Omental fat pad (tissue), 4 donors: ENCODE measurements around the gene GPR75. TPM values are rescaled to one million over a fixed set of nuclear protein-coding genes. Genes with fewer than 3 reads are reported as not detected.

ENCODE experiments used
- ATAC-seq: fragments of 150-250 bp; one replicate; pipeline ENCODE4 v1.9.1; 2016; ENCODE audit warnings: mild to moderate bottlenecking, moderate library complexity; ENCODE audit not compliant: low FRiP score
- DNase-seq: peaks from one replicate; pipeline ENCODE4 v3.0.0-alpha.2; 2019; ENCODE audit warnings: low spot score
- CTCF ChIP-seq, 3 donors: fragments of 450-650 bp; IDR thresholded peaks; one replicate each; pipeline ENCODE4 v1.5.1; 2016 to 2017; ENCODE audit warnings: antibody characterized with exemption in 3 of 3, mild to moderate bottlenecking in 3 of 3, moderate library complexity in 2 of 3
- total RNA-seq, 4 donors: library from RNA; depleted of rRNA; stranded (reverse); fragments of >200 nt; gene quantifications; one replicate each; pipeline ENCODE4 v1.1.0, GENCODE V29; 2016

Gene GPR75
- total RNA-seq, 4 donors from 2014 or later, result 2.0 to 12.1 (median 7.6) TPM

GRCh38 chr2:53886406-53887280, 26.9 kb upstream of the GPR75 start:
- no peak for DNase-seq
- TF ChIP-seq CTCF (IDR thresholded peaks at IDR 0.05), result no peak
- ATAC-seq, result no peak

- DNase-seq (no peak), ATAC-seq (no peak)
- no peak for TF ChIP-seq CTCF (IDR thresholded peaks at IDR 0.05)
These were observed 25.1 kb upstream of the GPR75 start for GRCh38 chr2:53884883-53885282.

GRCh38 chr2:53881986-53882385, 22.2 kb upstream of the GPR75 start:
- TF ChIP-seq CTCF (IDR thresholded peaks at IDR 0.05), result no peak
- ATAC-seq, result no peak
- no peak for DNase-seq

GRCh38 chr2:53881360-53881759, 21.6 kb upstream of the GPR75 start:
- ATAC-seq (no peak), DNase-seq (no peak)
- TF ChIP-seq CTCF (IDR thresholded peaks at IDR 0.05), result no peak

GRCh38 chr2:53880756-53881155, 21.0 kb upstream of the GPR75 start:
- DNase-seq, result no peak
- TF ChIP-seq CTCF (IDR thresholded peaks at IDR 0.05), result no peak
- ATAC-seq, result no peak

- ATAC-seq (no peak), DNase-seq (no peak)
- no peak for TF ChIP-seq CTCF (IDR thresholded peaks at IDR 0.05)
These were observed 17.8 kb upstream of the GPR75 start for GRCh38 chr2:53877556-53877955.

GRCh38 chr2:53877112-53877511, 17.3 kb upstream of the GPR75 start:
- ATAC-seq (no peak), DNase-seq (no peak)
- TF ChIP-seq CTCF (IDR thresholded peaks at IDR 0.05), result no peak
